Mesothelial cell of epicardium (in vitro differentiated cells): ENCODE results near the gene ZNF764. TPM values are rescaled to one million over a fixed set of nuclear protein-coding genes. Genes with fewer than 3 reads are reported as not detected.

Source experiments
- DNase-seq, 2 experiments: peaks; one replicate each; pipeline ENCODE4 v3.0.0; 2021; ENCODE audit warnings: low spot score in 2 of 2; ENCODE audit not compliant: unreplicated experiment in 2 of 2
- H3K27ac Mint-ChIP-seq: 2 replicates; pipeline ENCODE4 v1.8.0; 2021; ENCODE audit warnings: mixed read lengths
- H3K27me3 Mint-ChIP-seq: 2 replicates; pipeline ENCODE4 v1.8.0; 2021; ENCODE audit warnings: low read depth, mixed read lengths
- H3K36me3 Mint-ChIP-seq: 2 replicates; pipeline ENCODE4 v1.8.0; 2021; ENCODE audit warnings: mixed read lengths
- H3K4me1 Mint-ChIP-seq: 2 replicates; pipeline ENCODE4 v1.8.0; 2021; ENCODE audit warnings: mixed read lengths
- H3K4me3 Mint-ChIP-seq: 2 replicates; pipeline ENCODE4 v1.8.0; 2021; ENCODE audit warnings: mild to moderate bottlenecking, moderate library complexity, mixed read lengths
- H3K9me3 Mint-ChIP-seq: 2 replicates; pipeline ENCODE4 v1.8.0; 2021; ENCODE audit warnings: mixed read lengths
- total RNA-seq: library from RNA; stranded (reverse); gene quantifications from 3 replicates; pipeline ENCODE4 v1.2.1, GENCODE V29; 2021
- TF ChIP-seq, protein P1 (sequence below): fragments of 200-600 bp; sonication (generic); IDR thresholded peaks from one replicate; pipeline ENCODE4 v1.5.0; 2021; ENCODE audit warnings: antibody characterized with exemption; ENCODE audit not compliant: unreplicated experiment

Gene ZNF764
- total RNA-seq, 1 donor from 2014 or later = 18.2 TPM

DNA sequence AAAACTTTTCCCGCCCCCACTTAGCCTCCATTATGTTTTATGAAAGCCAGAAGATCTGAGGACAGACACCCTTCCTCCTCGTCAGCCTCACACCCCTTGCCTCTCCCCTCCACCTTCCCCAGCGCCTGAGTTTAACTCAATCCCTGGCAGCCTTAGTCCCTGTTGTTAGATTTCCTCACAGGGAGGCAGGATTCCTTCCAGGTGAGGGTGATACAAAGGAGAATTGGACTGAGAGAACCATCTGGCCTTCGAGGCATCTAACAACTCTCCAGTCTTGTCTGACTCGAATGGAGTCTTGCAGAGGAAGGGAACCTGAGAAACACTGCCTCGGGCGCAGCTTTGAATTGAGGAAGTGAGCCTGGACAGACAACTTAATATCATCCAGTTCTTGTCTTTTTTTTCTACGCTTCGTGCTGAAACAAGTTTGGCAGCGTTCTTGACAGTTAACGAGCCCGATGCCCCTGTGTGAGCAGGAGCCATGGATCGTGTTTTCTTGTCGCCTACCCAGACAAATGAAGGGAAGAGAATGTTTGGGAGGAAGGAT, 30.5 kb downstream of the ZNF764 start:
- Mint-ChIP-seq H3K4me3 (peak overlapping the region; percentile 67), H3K36me3 (peaks cover 9% of the 10 kb centered on the region), H3K27ac (peak overlapping the region; percentile 98), H3K27me3 (no peaks in the 10 kb centered on the region), H3K9me3 (no peaks in the 10 kb centered on the region), H3K4me1 (peaks cover 25% of the 10 kb centered on the region)
- TF ChIP-seq, protein P1, sequence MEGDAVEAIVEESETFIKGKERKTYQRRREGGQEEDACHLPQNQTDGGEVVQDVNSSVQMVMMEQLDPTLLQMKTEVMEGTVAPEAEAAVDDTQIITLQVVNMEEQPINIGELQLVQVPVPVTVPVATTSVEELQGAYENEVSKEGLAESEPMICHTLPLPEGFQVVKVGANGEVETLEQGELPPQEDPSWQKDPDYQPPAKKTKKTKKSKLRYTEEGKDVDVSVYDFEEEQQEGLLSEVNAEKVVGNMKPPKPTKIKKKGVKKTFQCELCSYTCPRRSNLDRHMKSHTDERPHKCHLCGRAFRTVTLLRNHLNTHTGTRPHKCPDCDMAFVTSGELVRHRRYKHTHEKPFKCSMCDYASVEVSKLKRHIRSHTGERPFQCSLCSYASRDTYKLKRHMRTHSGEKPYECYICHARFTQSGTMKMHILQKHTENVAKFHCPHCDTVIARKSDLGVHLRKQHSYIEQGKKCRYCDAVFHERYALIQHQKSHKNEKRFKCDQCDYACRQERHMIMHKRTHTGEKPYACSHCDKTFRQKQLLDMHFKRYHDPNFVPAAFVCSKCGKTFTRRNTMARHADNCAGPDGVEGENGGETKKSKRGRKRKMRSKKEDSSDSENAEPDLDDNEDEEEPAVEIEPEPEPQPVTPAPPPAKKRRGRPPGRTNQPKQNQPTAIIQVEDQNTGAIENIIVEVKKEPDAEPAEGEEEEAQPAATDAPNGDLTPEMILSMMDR = no peak
- DNase-seq = peak in 1 of 2 experiments; percentile 77

GRCh38 chr16:30526823-30527634, 31.1 kb downstream of the ZNF764 start:
- TF ChIP-seq, protein P1 = no peak
- H3K9me3 Mint-ChIP-seq = no peaks in the 10 kb centered on the region
- H3K4me3 Mint-ChIP-seq = peak overlapping the region; percentile 67
- H3K27me3 Mint-ChIP-seq = no peaks in the 10 kb centered on the region
- peaks cover 25% of the 10 kb centered on the region for H3K4me1 Mint-ChIP-seq
- peak; percentile 96 to 97 for DNase-seq
- H3K27ac Mint-ChIP-seq = peak overlapping the region; percentile 98
- peaks cover 9% of the 10 kb centered on the region for H3K36me3 Mint-ChIP-seq

DNA sequence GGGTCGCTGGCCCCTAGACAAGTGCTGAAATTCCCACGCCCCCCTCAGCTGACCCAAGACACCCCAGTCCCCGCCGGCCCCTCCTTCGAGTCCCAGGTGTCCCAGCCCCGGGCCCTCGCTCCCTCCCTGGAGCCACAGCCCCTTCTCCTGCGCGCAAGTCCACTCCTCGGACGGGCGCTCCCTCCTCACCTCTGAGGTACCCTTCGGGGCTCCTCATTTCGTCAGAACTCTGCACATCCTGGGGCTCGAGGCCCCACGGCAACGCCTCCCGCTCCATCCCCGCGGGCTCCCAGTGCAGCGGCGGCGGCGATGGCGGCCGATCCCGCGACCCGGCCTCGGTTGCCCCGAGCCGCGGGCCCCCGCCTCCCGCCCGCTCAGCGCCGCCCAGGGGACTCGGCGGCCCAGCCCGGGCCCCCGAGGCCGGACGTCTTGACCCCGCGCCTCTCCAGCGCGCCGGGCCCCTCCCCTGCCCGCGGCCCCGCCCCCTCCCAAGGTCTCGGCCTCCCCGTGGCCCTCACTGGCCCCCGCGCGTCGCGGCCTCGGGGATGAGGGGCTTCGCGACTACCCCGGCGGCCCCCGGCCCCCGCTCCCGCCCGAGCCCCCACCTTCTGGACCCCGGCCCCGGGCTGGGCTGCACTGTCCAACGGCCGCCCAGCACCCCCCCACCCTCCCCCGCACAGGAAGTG, 31.9 kb downstream of the ZNF764 start, which contains the start of gene ZNF768:
TSS of gene ZNF768 (minus strand) at position 430 of the 686 bp plus-strand sequence. CDS start at position 277, 153 bp downstream.
- peak in 1 of 2 experiments; percentile 56 for DNase-seq
- TF ChIP-seq, protein P1 = no peak
- Mint-ChIP-seq H3K4me3 (peak within 1 kb of the TSS; percentile 82), H3K36me3 (peaks cover 6% of the 10 kb centered on the region), H3K4me1 (peaks cover 25% of the 10 kb centered on the region), H3K27ac (peak within 1 kb of the TSS; percentile 98), H3K27me3 (no peaks in the 10 kb centered on the region), H3K9me3 (no peaks in the 10 kb centered on the region)

DNA sequence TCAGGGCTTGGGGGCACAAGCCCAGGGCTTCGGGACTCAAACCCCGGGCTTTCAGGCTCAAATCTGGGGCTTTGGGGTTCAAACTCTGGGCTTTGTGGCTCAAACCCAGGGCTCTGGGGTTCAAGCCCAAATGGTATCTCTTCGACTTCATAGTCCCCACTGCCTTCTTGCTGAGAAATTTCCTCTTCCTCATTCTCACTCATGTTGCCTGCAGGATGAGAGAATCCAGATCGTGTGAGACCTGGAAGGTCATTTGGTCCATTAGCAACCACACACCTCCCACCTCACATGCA, 32.4 kb downstream of the ZNF764 start:
- Mint-ChIP-seq H3K27me3 (no peaks in the 10 kb centered on the region), H3K36me3 (peaks cover 3% of the 10 kb centered on the region), H3K4me1 (peaks cover 25% of the 10 kb centered on the region), H3K27ac (peak overlapping the region; percentile 90), H3K9me3 (no peaks in the 10 kb centered on the region), H3K4me3 (peak overlapping the region; percentile 82)
- no peak for DNase-seq
- TF ChIP-seq, protein P1 = no peak

- Mint-ChIP-seq H3K27ac (no peak overlapping the region), H3K9me3 (no peaks in the 10 kb centered on the region), H3K27me3 (no peaks in the 10 kb centered on the region)
Observed at GRCh38 chr16:30524575-30525568, 33.3 kb downstream of the ZNF764 start.

More at GRCh38 chr16:30524575-30525568, 33.3 kb downstream of the ZNF764 start:
- peaks cover 3% of the 10 kb centered on the region for H3K36me3 Mint-ChIP-seq
- H3K4me3 Mint-ChIP-seq = peak overlapping the region; percentile 34
- peaks cover 20% of the 10 kb centered on the region for H3K4me1 Mint-ChIP-seq
- no peak for DNase-seq
- TF ChIP-seq, protein P1 = no peak
